Liver (tissue), 9 donors: ENCODE results near the gene CHM. TPM values are rescaled to one million over a fixed set of nuclear protein-coding genes. Genes with fewer than 3 reads are reported as not detected.

Experiments used
- DNase-seq: peaks from one replicate; pipeline ENCODE4 v3.0.0-alpha.2; 2017; ENCODE audit warnings: low spot score
- H3K27ac ChIP-seq, 2 donors: one replicate each; pipeline ENCODE4 v1.7.0; 2013; ENCODE audit warnings: inconsistent platforms in 2 of 2, low read length in 2 of 2, control low read depth in 1 of 2, low read depth in 1 of 2, mild to moderate bottlenecking in 1 of 2
- H3K27me3 ChIP-seq, 4 donors: one replicate each; pipeline versions ENCODE4 v1.6.1 to v1.7.0; 2013; ENCODE audit warnings: low read length in 3 of 4, inconsistent platforms in 1 of 4, mild to moderate bottlenecking in 1 of 4, moderate library complexity in 1 of 4; ENCODE audit not compliant: control insufficient read depth in 4 of 4, insufficient read depth in 4 of 4
- H3K36me3 ChIP-seq, 4 donors: one replicate each; pipeline versions ENCODE4 v1.6.1 to v1.7.0; 2013; ENCODE audit warnings: low read length in 3 of 4, mild to moderate bottlenecking in 3 of 4, low read depth in 1 of 4, moderate library complexity in 1 of 4; ENCODE audit not compliant: control insufficient read depth in 4 of 4, insufficient read depth in 3 of 4
- H3K4me1 ChIP-seq, 4 donors: one replicate each; pipeline versions ENCODE4 v1.6.1 to v1.7.0; 2013; ENCODE audit warnings: low read length in 3 of 4, mild to moderate bottlenecking in 3 of 4, moderate library complexity in 1 of 4; ENCODE audit not compliant: control insufficient read depth in 4 of 4, insufficient read depth in 4 of 4
- H3K4me3 ChIP-seq, 3 donors: one replicate each; pipeline versions ENCODE4 v1.6.1 to v1.7.0; 2013; ENCODE audit warnings: low read length in 3 of 3, control low read depth in 1 of 3, low read depth in 1 of 3, mild to moderate bottlenecking in 1 of 3
- H3K9ac ChIP-seq, 2 donors: one replicate each; pipeline ENCODE4 v1.7.0; 2013; ENCODE audit warnings: low read length in 2 of 2, mild to moderate bottlenecking in 2 of 2, moderate library complexity in 2 of 2, control low read depth in 1 of 2, low read depth in 1 of 2
- H3K9me3 ChIP-seq, 4 donors: one replicate each; pipeline versions ENCODE4 v1.6.1 to v1.7.0; 2013; ENCODE audit warnings: low read length in 3 of 4; ENCODE audit not compliant: control insufficient read depth in 4 of 4
- EGR1 ChIP-seq, 2 donors: IDR thresholded peaks; 2 replicates each; pipeline ENCODE4 v1.6.1; 2016 to 2018; ENCODE audit warnings: antibody characterized with exemption in 2 of 2, low read depth in 2 of 2
- FOXA1 ChIP-seq: IDR thresholded peaks from 2 replicates; pipeline ENCODE4 v1.6.1; 2016; ENCODE audit warnings: antibody characterized with exemption
- FOXA2 ChIP-seq: IDR thresholded peaks from 2 replicates; pipeline ENCODE4 v1.6.1; 2016; ENCODE audit warnings: antibody characterized with exemption
- GABPA ChIP-seq, 2 donors: IDR thresholded peaks in 1 of 2; conservative IDR thresholded peaks in 1 of 2; 2 replicates each; pipeline ENCODE4 v1.6.1; 2016; ENCODE audit warnings: antibody characterized with exemption in 2 of 2, mild to moderate bottlenecking in 1 of 2, moderate library complexity in 1 of 2
- HNF4A ChIP-seq, 2 donors: conservative IDR thresholded peaks; 2 replicates each; pipeline ENCODE4 v1.6.1; 2016; ENCODE audit warnings: antibody characterized with exemption in 2 of 2, mild to moderate bottlenecking in 2 of 2
- HNF4G ChIP-seq: IDR thresholded peaks from 2 replicates; pipeline ENCODE4 v1.6.1; 2016; ENCODE audit warnings: antibody characterized with exemption
- JUND ChIP-seq, 2 donors: IDR thresholded peaks; 2 replicates each; pipeline ENCODE4 v1.6.1; 2016; ENCODE audit warnings: antibody characterized with exemption in 2 of 2
- NR2F2 ChIP-seq: IDR thresholded peaks from 2 replicates; pipeline ENCODE4 v1.6.1; 2016; ENCODE audit warnings: antibody characterized with exemption
- RAD21 ChIP-seq, 2 donors: IDR thresholded peaks; 2 replicates each; pipeline ENCODE4 v1.6.1; 2016; ENCODE audit warnings: antibody characterized with exemption in 2 of 2, mild to moderate bottlenecking in 2 of 2
- RXRA ChIP-seq, 2 donors: IDR thresholded peaks; 2 replicates each; pipeline ENCODE4 v1.6.1; 2017 to 2018; ENCODE audit warnings: antibody characterized with exemption in 2 of 2, mild to moderate bottlenecking in 1 of 2
- SP1 ChIP-seq: IDR thresholded peaks from 2 replicates; pipeline ENCODE4 v1.6.1; 2018; ENCODE audit warnings: antibody characterized with exemption, mild to moderate bottlenecking
- TAF1 ChIP-seq: conservative IDR thresholded peaks from 2 replicates; pipeline ENCODE4 v1.6.1; 2016; ENCODE audit warnings: antibody characterized with exemption, mild to moderate bottlenecking
- YY1 ChIP-seq: IDR thresholded peaks from 2 replicates; pipeline ENCODE4 v1.6.1; 2016; ENCODE audit warnings: antibody characterized with exemption, mild to moderate bottlenecking
- polyA plus RNA-seq, 2 donors: library from polyadenylated mRNA; stranded (reverse) in 1 of 2; unstranded in 1 of 2; fragments of 200-250 nt in 1 of 2; fragments of >200 nt in 1 of 2; fragmentation: Nextera tagmentation in 1 of 2; extraction: Ambion mirVana in 1 of 2; gene quantifications; one replicate each; pipeline versions ENCODE4 v1.2.1 to v1.2.3, GENCODE V29; 2013 to 2015
- total RNA-seq, 2 donors: library from RNA; depleted of rRNA; stranded (reverse); fragments of >200 nt; gene quantifications; one replicate each; pipeline ENCODE4 v1.2.3, GENCODE V29; 2014
- TF ChIP-seq, protein P1 (sequence below): IDR thresholded peaks from 2 replicates; pipeline ENCODE4 v1.6.1; 2016; ENCODE audit warnings: antibody characterized with exemption
- TF ChIP-seq, protein P2 (sequence below): fragments of 150-350 bp; IDR thresholded peaks from 2 replicates; pipeline ENCODE4 v1.5.1; 2017; ENCODE audit warnings: improper control_type of control experiment, low read depth, low read length; ENCODE audit not compliant: missing input control
- TF ChIP-seq, protein P3 (sequence below): IDR thresholded peaks from 2 replicates; pipeline ENCODE4 v1.6.1; 2016; ENCODE audit warnings: antibody characterized with exemption
- TF ChIP-seq, protein P4 (sequence below): IDR thresholded peaks from 2 replicates; pipeline ENCODE4 v1.6.1; 2016; ENCODE audit warnings: antibody characterized with exemption, mild to moderate bottlenecking
- donor health status: healthy.
- donor health status: healthy.
- donor health status: healthy.
- donor health status: healthy.
- donor health status: healthy.

Gene CHM
- total and polyA plus RNA-seq, 4 donors = 5.1 to 8.1 (median 6.4) TPM

DNA sequence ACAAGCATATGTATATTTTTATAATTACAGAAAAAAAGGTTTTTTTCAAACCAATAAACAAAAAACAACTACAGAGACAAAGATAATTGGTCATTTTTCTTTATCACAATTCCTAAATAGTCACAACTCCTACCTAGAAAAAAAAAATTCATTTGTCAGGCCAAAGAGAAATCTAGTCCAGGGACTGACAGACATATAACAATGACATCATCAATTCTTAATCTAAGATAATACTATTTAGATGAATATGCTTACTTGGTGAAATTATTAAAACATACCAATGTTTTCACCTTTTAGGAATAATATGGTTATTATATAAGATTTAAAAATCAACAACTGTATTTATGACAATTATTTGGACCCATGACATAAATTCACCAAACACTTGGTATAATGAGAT is 48.4 kb downstream of the CHM start:
- Histone ChIP-seq H3K27ac (no peak overlapping the region), H3K9me3 (no peaks in the 10 kb centered on the region), H3K9ac (no peak overlapping the region), H3K36me3 (no peaks in the 10 kb centered on the region), H3K27me3 (no peaks in the 10 kb centered on the region), H3K4me3 (no peak overlapping the region), H3K4me1 (no peaks in the 10 kb centered on the region)
- DNase-seq = no peak
- TF ChIP-seq FOXA1 (no peak), FOXA2 (no peak), RAD21 (IDR thresholded peaks at IDR 0.05) (no peak), SP1 (no peak), TAF1 (no peak), NR2F2 (no peak)
- TF ChIP-seq, protein P1, sequence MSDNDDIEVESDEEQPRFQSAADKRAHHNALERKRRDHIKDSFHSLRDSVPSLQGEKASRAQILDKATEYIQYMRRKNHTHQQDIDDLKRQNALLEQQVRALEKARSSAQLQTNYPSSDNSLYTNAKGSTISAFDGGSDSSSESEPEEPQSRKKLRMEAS = no peak

DNA sequence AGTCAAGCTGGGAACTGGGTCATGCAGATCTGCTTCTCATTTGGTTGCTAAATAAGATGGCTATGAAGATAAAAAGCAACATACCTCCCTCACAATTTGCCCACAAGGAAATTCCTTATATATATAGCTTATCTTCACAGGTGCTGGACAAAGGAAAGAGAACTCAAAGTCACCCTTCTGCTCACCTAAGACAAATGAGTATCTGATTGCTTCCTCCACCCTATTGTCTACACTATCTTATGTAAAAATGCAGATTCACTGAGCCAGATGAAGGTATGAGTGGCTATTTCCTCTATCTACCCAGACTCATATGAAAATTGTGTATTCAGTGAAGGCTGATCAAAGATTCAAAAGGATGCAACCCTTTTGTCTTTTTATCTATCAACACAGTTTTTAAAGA is 50.8 kb downstream of the CHM start:
- Histone ChIP-seq H3K27me3 (no peaks in the 10 kb centered on the region), H3K4me1 (no peaks in the 10 kb centered on the region), H3K27ac (no peak overlapping the region), H3K36me3 (no peaks in the 10 kb centered on the region), H3K9ac (no peak overlapping the region), H3K9me3 (no peaks in the 10 kb centered on the region), H3K4me3 (no peak overlapping the region)
- TF ChIP-seq YY1 = no peak
- no peak for TF ChIP-seq SP1
- no peak for TF ChIP-seq GABPA (IDR thresholded peaks at IDR 0.05 in 1 of 2, conservative IDR thresholded peaks at IDR 0.05 in 1 of 2)
- no peak for TF ChIP-seq HNF4A (conservative IDR thresholded peaks at IDR 0.05)
- TF ChIP-seq, protein P2, sequence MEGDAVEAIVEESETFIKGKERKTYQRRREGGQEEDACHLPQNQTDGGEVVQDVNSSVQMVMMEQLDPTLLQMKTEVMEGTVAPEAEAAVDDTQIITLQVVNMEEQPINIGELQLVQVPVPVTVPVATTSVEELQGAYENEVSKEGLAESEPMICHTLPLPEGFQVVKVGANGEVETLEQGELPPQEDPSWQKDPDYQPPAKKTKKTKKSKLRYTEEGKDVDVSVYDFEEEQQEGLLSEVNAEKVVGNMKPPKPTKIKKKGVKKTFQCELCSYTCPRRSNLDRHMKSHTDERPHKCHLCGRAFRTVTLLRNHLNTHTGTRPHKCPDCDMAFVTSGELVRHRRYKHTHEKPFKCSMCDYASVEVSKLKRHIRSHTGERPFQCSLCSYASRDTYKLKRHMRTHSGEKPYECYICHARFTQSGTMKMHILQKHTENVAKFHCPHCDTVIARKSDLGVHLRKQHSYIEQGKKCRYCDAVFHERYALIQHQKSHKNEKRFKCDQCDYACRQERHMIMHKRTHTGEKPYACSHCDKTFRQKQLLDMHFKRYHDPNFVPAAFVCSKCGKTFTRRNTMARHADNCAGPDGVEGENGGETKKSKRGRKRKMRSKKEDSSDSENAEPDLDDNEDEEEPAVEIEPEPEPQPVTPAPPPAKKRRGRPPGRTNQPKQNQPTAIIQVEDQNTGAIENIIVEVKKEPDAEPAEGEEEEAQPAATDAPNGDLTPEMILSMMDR = no peak
- no peak for TF ChIP-seq FOXA2
- TF ChIP-seq EGR1 (IDR thresholded peaks at IDR 0.05; ENCODE audit: low read depth in 2 of 2) = no peak
- no peak for TF ChIP-seq FOXA1
- no peak for TF ChIP-seq JUND (IDR thresholded peaks at IDR 0.05)
- no peak for TF ChIP-seq RXRA (IDR thresholded peaks at IDR 0.05)
- TF ChIP-seq, protein P3, sequence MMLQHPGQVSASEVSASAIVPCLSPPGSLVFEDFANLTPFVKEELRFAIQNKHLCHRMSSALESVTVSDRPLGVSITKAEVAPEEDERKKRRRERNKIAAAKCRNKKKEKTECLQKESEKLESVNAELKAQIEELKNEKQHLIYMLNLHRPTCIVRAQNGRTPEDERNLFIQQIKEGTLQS = no peak
- TF ChIP-seq TAF1 = no peak
- no peak for TF ChIP-seq HNF4G
- TF ChIP-seq, protein P4, sequence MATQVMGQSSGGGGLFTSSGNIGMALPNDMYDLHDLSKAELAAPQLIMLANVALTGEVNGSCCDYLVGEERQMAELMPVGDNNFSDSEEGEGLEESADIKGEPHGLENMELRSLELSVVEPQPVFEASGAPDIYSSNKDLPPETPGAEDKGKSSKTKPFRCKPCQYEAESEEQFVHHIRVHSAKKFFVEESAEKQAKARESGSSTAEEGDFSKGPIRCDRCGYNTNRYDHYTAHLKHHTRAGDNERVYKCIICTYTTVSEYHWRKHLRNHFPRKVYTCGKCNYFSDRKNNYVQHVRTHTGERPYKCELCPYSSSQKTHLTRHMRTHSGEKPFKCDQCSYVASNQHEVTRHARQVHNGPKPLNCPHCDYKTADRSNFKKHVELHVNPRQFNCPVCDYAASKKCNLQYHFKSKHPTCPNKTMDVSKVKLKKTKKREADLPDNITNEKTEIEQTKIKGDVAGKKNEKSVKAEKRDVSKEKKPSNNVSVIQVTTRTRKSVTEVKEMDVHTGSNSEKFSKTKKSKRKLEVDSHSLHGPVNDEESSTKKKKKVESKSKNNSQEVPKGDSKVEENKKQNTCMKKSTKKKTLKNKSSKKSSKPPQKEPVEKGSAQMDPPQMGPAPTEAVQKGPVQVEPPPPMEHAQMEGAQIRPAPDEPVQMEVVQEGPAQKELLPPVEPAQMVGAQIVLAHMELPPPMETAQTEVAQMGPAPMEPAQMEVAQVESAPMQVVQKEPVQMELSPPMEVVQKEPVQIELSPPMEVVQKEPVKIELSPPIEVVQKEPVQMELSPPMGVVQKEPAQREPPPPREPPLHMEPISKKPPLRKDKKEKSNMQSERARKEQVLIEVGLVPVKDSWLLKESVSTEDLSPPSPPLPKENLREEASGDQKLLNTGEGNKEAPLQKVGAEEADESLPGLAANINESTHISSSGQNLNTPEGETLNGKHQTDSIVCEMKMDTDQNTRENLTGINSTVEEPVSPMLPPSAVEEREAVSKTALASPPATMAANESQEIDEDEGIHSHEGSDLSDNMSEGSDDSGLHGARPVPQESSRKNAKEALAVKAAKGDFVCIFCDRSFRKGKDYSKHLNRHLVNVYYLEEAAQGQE = no peak
- no peak for DNase-seq
